GM18507 (cell line): ENCODE data around the gene KBTBD3.
"Not testable (repeated sequence)": the region's sequence is repeated elsewhere in the genome, so short reads cannot be mapped to it uniquely, and the experiment has no call there.

Experiments
- DNase-seq: peaks from one replicate; pipeline ENCODE4 v3.0.0; 2011; ENCODE audit warnings: low read depth; ENCODE audit not compliant: insufficient read length; ENCODE audit errors: extremely low spot score
- FAIRE-seq: peaks from 2 replicates; lab custom pipeline; 2011; peaks lifted over from hg19 to GRCh38; lab: Jason Lieb, UNC

Gene KBTBD3

GRCh38 chr11:106061954-106062949, 14.9 kb downstream of the KBTBD3 start:
- FAIRE-seq: no peak
- DNase-seq: no peak

DNA sequence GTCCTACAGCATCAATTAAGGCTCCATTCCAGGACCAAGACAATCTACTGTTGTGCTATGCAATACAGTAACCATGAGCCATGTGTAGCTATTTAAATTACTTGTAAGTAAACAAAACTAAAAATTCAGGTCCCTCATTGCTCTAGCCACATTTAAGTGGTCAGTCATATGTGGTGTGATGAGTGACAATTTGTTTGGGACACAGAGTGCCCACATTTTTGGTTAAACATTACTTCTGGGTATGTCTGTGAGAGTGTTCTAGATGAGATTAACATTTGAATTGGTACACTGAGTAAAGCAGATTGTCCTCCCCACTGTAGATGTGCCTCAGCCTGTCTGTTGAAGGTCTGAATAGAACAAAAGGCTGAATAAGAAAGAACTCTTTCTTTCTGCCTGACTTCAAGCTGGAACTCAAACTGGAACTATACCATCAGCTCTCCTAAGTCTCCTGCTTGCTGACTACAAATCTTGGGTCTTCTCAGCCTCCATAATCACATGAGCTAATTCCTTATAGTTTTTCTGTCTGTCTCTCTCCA, 15.8 kb downstream of the KBTBD3 start:
- no peak for FAIRE-seq
- no peak for DNase-seq

DNA sequence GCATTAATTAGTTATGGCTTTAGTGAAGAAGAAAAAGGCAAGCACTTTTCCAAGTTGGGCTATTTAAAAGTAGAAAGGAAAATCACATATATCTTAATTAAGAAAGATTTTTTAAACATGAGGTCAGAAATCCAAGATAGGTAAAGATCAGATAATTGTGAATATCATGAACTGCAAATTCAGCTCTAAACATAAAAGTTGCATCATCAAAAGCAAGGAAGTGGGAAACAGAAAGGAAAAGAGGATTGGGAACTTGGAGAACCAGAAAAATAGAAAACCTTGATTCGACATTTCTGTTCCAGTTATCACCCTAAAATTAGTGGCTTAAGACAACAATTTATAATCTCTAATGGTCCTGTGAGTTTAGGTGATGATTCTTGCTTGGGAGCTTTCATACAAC, 17.5 kb downstream of the KBTBD3 start:
- DNase-seq (no peak), FAIRE-seq (no peak)

GRCh38 chr11:106058377-106058776, 18.8 kb downstream of the KBTBD3 start:
- not testable (repeated sequence) for FAIRE-seq

DNA sequence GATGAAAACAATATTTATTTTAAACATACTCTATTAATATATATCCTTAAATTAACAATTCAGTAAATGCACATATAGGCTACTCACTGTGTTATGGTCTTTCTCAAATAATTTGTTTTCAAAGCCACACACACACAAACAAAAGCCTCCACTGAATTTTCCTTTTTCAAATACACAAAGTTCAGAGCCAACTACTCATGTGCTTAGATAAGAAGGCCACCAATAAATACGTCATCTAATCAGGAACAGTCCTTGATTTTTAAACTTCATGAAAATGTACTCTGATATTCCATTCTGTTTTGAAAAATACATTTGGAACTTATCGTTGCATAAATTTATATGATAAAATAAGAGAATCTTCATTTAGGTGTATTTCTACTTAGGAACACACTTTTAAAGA, 26.0 kb downstream of the KBTBD3 start:
- no peak for FAIRE-seq
- no peak for DNase-seq

More at GRCh38 chr11:106058377-106058776, 18.8 kb downstream of the KBTBD3 start:
- DNase-seq: not testable (repeated sequence)

GRCh38 chr11:106049727-106050476, 27.2 kb downstream of the KBTBD3 start:
- DNase-seq (no peak), FAIRE-seq (no peak)

GRCh38 chr11:106047631-106048030, 29.5 kb downstream of the KBTBD3 start:
- DNase-seq (no peak), FAIRE-seq (no peak)

DNA sequence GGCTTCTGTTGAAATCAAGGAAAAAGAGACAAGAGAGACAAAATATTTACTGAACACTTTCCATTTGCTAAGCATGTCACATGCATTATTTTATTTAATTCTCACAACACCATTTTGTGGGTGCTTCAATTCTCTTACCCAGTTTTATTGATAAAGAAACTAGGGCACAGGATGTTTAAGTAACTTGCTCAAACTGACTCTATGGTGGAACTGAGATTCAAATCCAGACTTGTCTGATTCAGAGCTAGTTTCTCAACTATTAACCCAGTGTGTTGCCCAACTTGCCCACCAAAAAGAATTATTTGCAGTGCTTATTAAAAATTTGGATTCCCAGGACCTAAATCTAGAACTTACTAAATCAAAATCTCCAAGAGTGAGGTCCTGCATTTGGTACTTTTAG, 33.6 kb downstream of the KBTBD3 start:
- FAIRE-seq (no peak), DNase-seq (no peak)

GRCh38 chr11:106032861-106033260, 44.3 kb downstream of the KBTBD3 start:
- no peak for DNase-seq
- no peak for FAIRE-seq

DNA sequence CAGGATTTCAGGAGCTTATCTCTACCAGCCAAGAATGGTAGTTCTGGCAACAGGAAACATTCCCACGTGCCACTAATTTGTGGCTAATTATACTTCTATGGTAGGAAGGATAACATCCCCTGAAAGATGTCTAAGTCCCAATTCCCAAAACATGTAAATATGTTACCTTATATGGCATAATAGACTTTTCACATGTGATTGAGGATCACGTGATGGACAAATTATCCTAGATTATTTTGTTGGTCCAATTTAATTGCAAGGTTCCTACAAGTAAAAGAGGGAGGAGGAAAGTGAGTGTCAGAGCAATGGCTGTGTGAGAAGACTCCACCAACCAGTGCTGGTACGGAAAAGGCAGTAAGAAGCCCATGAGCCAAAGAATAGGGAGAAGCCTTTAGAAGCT, 45.2 kb downstream of the KBTBD3 start:
- FAIRE-seq: no peak

GRCh38 chr11:106031202-106031810, 45.8 kb downstream of the KBTBD3 start:
- FAIRE-seq: no peak
- DNase-seq: no peak

More for the DNA sequence above, 45.2 kb downstream of the KBTBD3 start:
- no peak for DNase-seq

DNA sequence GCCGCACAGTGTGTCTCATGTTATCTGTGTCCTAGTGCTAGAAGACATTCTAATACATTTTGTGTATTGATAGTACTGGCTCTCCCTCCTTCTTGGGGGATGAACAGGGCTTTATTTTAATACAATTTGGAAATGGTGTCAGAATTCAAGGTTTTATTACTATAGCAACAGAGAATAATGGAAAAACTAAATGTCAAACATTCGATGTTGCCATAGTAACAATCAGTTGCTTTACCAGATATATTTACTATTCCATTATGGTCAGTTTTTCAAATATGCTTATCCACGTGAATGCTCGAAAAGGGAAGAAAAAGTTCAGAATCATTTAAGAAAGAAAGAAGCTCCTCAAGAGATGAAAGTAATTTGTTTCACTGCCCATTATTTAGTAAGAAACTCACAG, 46.5 kb downstream of the KBTBD3 start:
- no peak for DNase-seq
- FAIRE-seq: no peak

DNA sequence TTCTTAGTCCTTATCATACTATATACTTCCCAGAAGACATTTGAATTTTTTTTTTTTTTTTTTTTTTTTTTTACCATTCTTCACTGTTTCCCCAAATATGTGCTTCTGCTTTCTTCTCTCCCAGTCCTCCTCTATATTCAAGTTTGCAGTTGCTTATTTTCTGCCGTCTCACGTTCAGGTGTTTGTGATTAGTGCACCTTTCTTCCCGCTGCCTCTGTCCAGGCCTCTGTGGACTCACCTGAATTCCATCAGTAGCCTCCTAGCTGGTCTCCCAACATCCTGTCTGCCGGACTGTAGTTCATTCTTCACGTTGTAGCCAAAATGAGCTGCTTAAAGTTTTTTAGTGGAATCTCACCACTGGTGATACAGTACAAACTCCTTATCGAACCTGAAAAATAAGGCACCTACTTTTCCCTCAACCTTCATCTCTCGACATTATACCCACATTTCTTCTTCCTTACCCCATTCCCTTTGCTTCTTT, 54.3 kb downstream of the KBTBD3 start:
- no peak for DNase-seq
- FAIRE-seq: no peak

DNA sequence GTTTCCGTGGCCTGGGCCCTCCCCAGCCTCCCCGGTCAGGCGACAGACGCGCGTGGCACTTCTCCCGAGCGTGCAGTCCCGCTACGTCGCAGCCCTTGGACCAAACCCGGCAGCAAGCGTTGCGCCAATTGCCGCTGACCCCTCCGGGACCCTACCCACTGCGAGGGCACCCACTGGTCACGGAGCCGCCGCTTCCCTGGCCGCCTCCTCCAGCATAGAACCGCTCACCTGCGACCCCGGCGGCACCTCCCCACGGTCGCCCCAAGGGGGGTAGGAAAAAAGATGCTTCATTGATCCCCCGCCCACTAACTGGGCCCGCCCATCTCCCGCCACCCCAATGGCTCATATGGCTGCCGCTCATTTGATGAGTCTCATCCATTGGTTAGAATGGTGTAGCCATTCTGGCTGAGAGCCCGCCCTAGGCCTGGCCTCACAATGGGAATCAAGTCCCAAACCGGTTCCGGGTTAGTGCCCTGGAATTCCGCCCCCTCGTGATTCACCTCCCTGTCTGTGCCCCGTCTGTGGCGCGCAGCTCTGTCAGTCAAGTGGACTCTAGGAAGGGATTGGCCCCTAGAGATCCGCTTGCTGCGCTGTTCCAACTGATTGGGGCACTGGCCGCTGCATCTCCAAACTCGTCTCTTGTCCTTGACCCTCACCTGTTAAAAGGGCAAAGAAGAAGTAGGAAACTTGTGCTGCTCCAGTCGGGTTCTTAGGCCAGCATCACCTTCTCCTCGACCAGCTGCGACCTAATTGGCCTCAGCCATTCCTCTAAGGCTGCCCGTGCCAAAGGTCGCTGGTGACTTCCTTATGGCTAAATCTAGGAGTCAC, 55.0 kb downstream of the KBTBD3 start, which contains the start of gene MSANTD4:
MSANTD4 (minus strand) TSS at position 274 of the 828 bp plus-strand sequence. CDS start 11,323 bp downstream, outside the sequence.
- DNase-seq (peak; percentile 89), FAIRE-seq (peak; percentile 99)

DNA sequence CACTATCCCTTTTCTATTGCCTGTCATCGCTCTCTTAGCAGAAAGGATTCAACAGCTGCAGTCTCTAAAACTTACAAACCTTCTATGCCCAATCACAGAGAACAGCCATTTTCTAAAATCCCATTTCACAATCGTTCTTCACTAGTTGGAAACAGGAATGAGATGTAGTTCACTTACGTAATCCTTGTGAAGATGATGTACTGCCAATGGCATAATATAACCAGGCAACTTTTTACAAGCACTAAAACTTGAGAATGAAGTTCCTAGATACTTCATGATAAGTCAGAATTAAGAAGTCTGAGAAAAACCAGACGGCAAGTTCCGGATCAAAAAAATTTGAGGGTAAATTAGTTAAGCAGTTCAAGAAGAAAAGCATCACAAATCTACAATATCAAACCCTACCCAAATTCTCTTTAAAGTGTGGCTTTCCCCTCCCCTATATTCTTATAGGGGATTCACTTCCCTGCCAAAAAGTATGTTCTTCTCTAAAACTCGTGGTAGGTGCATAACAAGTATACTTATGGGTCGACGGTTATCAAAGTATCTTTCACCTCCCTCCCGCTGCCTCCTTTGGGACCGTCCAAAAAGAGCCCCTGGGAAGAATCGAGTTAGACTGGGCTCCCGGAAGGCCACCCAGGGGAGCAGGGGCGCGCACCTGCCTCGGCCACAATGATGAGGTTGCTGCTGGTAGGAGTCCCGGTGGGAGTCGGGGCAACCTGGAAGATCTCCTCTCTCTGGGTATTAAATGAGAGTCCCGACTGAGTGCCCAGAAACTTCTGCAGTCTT, 55.8 kb downstream of the KBTBD3 start:
- FAIRE-seq: peak; percentile 51
- no peak for DNase-seq

GRCh38 chr11:106017093-106017492, 60.1 kb downstream of the KBTBD3 start:
- FAIRE-seq: no peak
- no peak for DNase-seq

- no peak for FAIRE-seq
Observed at GRCh38 chr11:106015066-106015465, 62.1 kb downstream of the KBTBD3 start.

DNA sequence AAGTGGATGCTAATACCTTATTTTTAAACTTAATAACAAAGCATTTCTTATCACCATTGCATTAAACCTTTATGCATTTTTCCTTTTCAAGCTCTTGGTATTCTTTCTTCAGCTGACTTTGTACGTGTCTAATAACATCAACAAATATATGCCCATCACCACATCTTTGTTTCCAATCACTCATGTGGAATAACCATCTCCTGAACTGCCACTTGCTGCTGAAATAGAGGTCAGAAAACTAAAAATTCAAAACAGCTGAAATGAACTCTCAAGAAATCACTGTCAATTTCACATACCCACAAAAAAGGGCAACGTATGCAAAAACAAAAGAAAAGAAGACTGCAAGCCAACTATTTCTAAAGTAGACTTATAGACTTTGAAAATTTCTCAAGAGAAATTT, 62.5 kb downstream of the KBTBD3 start:
- DNase-seq (no peak), FAIRE-seq (no peak)

More at GRCh38 chr11:106015066-106015465, 62.1 kb downstream of the KBTBD3 start:
- no peak for DNase-seq
